H1 (cell line): ENCODE measurements around the gene ILKAP. TPM values are rescaled to one million over a fixed set of nuclear protein-coding genes. Genes with fewer than 3 reads are reported as not detected.

ENCODE experiments used
- CTCF ChIA-PET: fragments of 300-600 bp; sonication (Branson Sonifier 250); formaldehyde crosslinking; loops from one replicate; lab custom pipeline; 2021; ENCODE audit not compliant: partially characterized antibody; lab: Charles Lee
- POLR2A ChIA-PET: fragments of 300-600 bp; sonication (Branson Sonifier 250); formaldehyde crosslinking; loops from one replicate; lab custom pipeline; 2021; ENCODE audit warnings: inconsistent platforms; ENCODE audit not compliant: partially characterized antibody; lab: Charles Lee
- DNase-seq, 2 experiments: peaks; one replicate each; pipeline versions ENCODE4 v3.0.0 to v3.0.0-alpha.2; 2010 to 2022; ENCODE audit warnings: low spot score in 2 of 2, low read depth in 1 of 2, mixed read lengths in 1 of 2
- FAIRE-seq: peaks from 2 replicates; lab custom pipeline; 2011; peaks lifted over from hg19 to GRCh38; lab: Jason Lieb, UNC
- H2AFZ ChIP-seq: 2 replicates; pipeline ENCODE4 v1.8.1; 2012; ENCODE audit warnings: low read length, inconsistent platforms
- H2AK5ac ChIP-seq: 2 replicates; pipeline ENCODE4 v1.6.1; 2013; ENCODE audit warnings: low read depth, low read length
- H2BK120ac ChIP-seq: replicated peaks from 2 replicates; pipeline ENCODE3; 2013; ENCODE audit warnings: low read depth, low read length, inconsistent platforms
- H2BK12ac ChIP-seq: 2 replicates; pipeline ENCODE4 v1.6.1; 2013; ENCODE audit warnings: low read depth, low read length
- H2BK15ac ChIP-seq: 2 replicates; pipeline ENCODE4 v1.6.1; 2013; ENCODE audit warnings: low read length
- H2BK20ac ChIP-seq: 2 replicates; pipeline ENCODE4 v1.6.1; 2013; ENCODE audit warnings: low read length
- H2BK5ac ChIP-seq: 2 replicates; pipeline ENCODE4 v1.6.1; 2013; ENCODE audit warnings: low read depth, low read length
- H3K14ac ChIP-seq: 2 replicates; pipeline ENCODE4 v1.6.1; 2013; ENCODE audit warnings: inconsistent platforms; ENCODE audit not compliant: insufficient read length
- H3K18ac ChIP-seq: 2 replicates; pipeline ENCODE4 v1.6.1; 2013; ENCODE audit warnings: low read length; ENCODE audit errors: extremely low read depth
- H3K23ac ChIP-seq: 2 replicates; pipeline ENCODE4 v1.6.1; 2013; ENCODE audit warnings: inconsistent platforms; ENCODE audit not compliant: insufficient read length
- H3K23me2 ChIP-seq: 2 replicates; pipeline ENCODE4 v1.6.1; 2013; ENCODE audit warnings: low read depth, low read length
- H3K27ac ChIP-seq: 2 replicates; pipeline ENCODE4 v1.6.1; 2011; ENCODE audit warnings: low read depth, low read length, inconsistent platforms
- H3K27me3 ChIP-seq, 4 experiments: replicated peaks in 1 of 4; 1 replicate in 1 of 4; 2 replicates in 3 of 4; pipeline versions ENCODE4 v1.6.1 to v1.8.1; 2011 to 2013; ENCODE audit warnings: low read length in 3 of 4, mild to moderate bottlenecking in 3 of 4, inconsistent platforms in 2 of 4, mixed read lengths in 2 of 4, moderate library complexity in 1 of 4; ENCODE audit not compliant: control insufficient read depth in 3 of 4, insufficient read depth in 3 of 4; ENCODE audit errors: extremely low read depth in 1 of 4
- H3K36me3 ChIP-seq, 4 experiments: 2 replicates each; pipeline versions ENCODE4 v1.6.1 to v1.8.1; 2011 to 2013; ENCODE audit warnings: mild to moderate bottlenecking in 4 of 4, low read length in 3 of 4, moderate library complexity in 2 of 4, control low read depth in 1 of 4, inconsistent platforms in 1 of 4; ENCODE audit not compliant: insufficient read depth in 4 of 4, control insufficient read depth in 2 of 4
- H3K4ac ChIP-seq: replicated peaks from 2 replicates; pipeline ENCODE3; 2013; ENCODE audit warnings: low read length, low read depth, mixed read lengths, inconsistent platforms; ENCODE audit not compliant: insufficient read length
- H3K4me1 ChIP-seq, 4 experiments: replicated peaks in 1 of 4; 1 replicate in 1 of 4; 2 replicates in 3 of 4; pipeline versions ENCODE4 v1.6.1 to v1.8.1; 2011 to 2013; ENCODE audit warnings: low read length in 3 of 4, inconsistent platforms in 2 of 4, mixed read lengths in 1 of 4; ENCODE audit not compliant: insufficient read depth in 4 of 4, control insufficient read depth in 3 of 4
- H3K4me2 ChIP-seq, 2 experiments: 2 replicates each; pipeline versions ENCODE4 v1.6.1 to v1.8.1; 2011 to 2013; ENCODE audit warnings: low read depth in 2 of 2, low read length in 2 of 2, control low read depth in 1 of 2, inconsistent platforms in 1 of 2, mild to moderate bottlenecking in 1 of 2; ENCODE audit not compliant: insufficient read depth in 1 of 2
- H3K4me3 ChIP-seq, 4 experiments: fragments of 200-600, 300-600 bp in 1 of 4; sonication (generic), shearing (Covaris generic), sonication (Bioruptor Twin) in 1 of 4; 2 replicates each; pipeline versions ENCODE4 v1.5.1 to v1.8.1; 2011 to 2016; ENCODE audit warnings: low read length in 4 of 4, low read depth in 3 of 4, control low read depth in 2 of 4, inconsistent platforms in 2 of 4, mild to moderate bottlenecking in 2 of 4, mixed read lengths in 1 of 4, moderate library complexity in 1 of 4; ENCODE audit not compliant: insufficient read depth in 2 of 4; ENCODE audit errors: extremely low read depth in 1 of 4
- H3K56ac ChIP-seq: replicated peaks from 2 replicates; pipeline ENCODE3; 2013; ENCODE audit warnings: low read depth, mild to moderate bottlenecking, mixed read lengths, low read length, inconsistent platforms; ENCODE audit not compliant: insufficient read length
- H3K79me1 ChIP-seq: 2 replicates; pipeline ENCODE4 v1.6.1; 2013; ENCODE audit warnings: low read depth, low read length, control low read depth
- H3K79me2 ChIP-seq, 2 experiments: 2 replicates each; pipeline versions ENCODE4 v1.6.1 to v1.8.1; 2012 to 2013; ENCODE audit warnings: low read length in 2 of 2, mild to moderate bottlenecking in 2 of 2, inconsistent platforms in 1 of 2; ENCODE audit not compliant: insufficient read depth in 2 of 2, control insufficient read depth in 1 of 2
- H3K9ac ChIP-seq, 4 experiments: replicated peaks in 1 of 4; 1 replicate in 1 of 4; 2 replicates in 3 of 4; pipeline versions ENCODE4 v1.6.1 to v1.8.1; 2011 to 2013; ENCODE audit warnings: low read depth in 3 of 4, low read length in 3 of 4, control low read depth in 2 of 4, mild to moderate bottlenecking in 2 of 4, moderate library complexity in 2 of 4, inconsistent platforms in 1 of 4; ENCODE audit errors: extremely low read depth in 1 of 4
- H3K9me3 ChIP-seq, 2 experiments: 2 replicates each; pipeline versions ENCODE4 v1.6.1 to v1.8.1; 2012 to 2013; ENCODE audit warnings: mild to moderate bottlenecking in 2 of 2, moderate library complexity in 2 of 2, control low read depth in 1 of 2, inconsistent platforms in 1 of 2, low read depth in 1 of 2, low read length in 1 of 2, mixed read lengths in 1 of 2; ENCODE audit not compliant: insufficient read depth in 2 of 2
- H4K20me1 ChIP-seq, 2 experiments: replicated peaks in 1 of 2; 2 replicates each; pipeline versions ENCODE3 to v1.8.1; 2011 to 2013; ENCODE audit warnings: inconsistent platforms in 2 of 2, low read length in 2 of 2, mild to moderate bottlenecking in 1 of 2; ENCODE audit not compliant: insufficient read depth in 2 of 2, control insufficient read depth in 1 of 2
- H4K5ac ChIP-seq: 2 replicates; pipeline ENCODE4 v1.6.1; 2013; ENCODE audit warnings: low read length, low read depth, mixed read lengths, inconsistent platforms; ENCODE audit not compliant: insufficient read length
- H4K8ac ChIP-seq: 2 replicates; pipeline ENCODE4 v1.8.0; 2013; ENCODE audit warnings: mild to moderate bottlenecking, moderate library complexity, low read length, inconsistent platforms; ENCODE audit not compliant: insufficient read depth; ENCODE audit errors: extremely low read depth
- H4K91ac ChIP-seq: replicated peaks from 2 replicates; pipeline ENCODE3; 2013; ENCODE audit warnings: low read length, mixed read lengths, inconsistent platforms; ENCODE audit not compliant: insufficient read length
- CHD2 ChIP-seq: IDR thresholded peaks from 2 replicates; pipeline ENCODE4 v1.6.1; 2012; ENCODE audit warnings: low read length, improper control_type of control experiment
- CTBP2 ChIP-seq: IDR thresholded peaks from 2 replicates; pipeline ENCODE4 v1.7.0; 2011; ENCODE audit warnings: borderline replicate concordance, mild to moderate bottlenecking, moderate library complexity, mixed read lengths, low read length; ENCODE audit not compliant: insufficient read depth, insufficient read length
- EGR1 ChIP-seq: IDR thresholded peaks from 2 replicates; pipeline ENCODE4 v1.6.1; 2011; ENCODE audit warnings: low read depth, low read length, borderline replicate concordance
- JUN ChIP-seq: IDR thresholded peaks from 2 replicates; pipeline ENCODE4 v1.6.1; 2011; ENCODE audit warnings: low read depth, mild to moderate bottlenecking, improper control_type of control experiment, low read length
- POLR2AphosphoS5 ChIP-seq: IDR thresholded peaks from 2 replicates; pipeline ENCODE4 v1.6.1; 2011; ENCODE audit warnings: low read depth, low read length
- TAF1 ChIP-seq: IDR thresholded peaks from 2 replicates; pipeline ENCODE4 v1.6.1; 2011; ENCODE audit warnings: mild to moderate bottlenecking, low read depth, low read length
- WGBS, 2 experiments: shearing (Covaris generic) in 1 of 2; methylation state at CpG; one replicate each; pipeline versions ENCODE4 v1.1.6 to v1.1.7; 2013 to 2015; ENCODE audit warnings: low lambda C conversion rate in 2 of 2, mixed read lengths in 2 of 2, inconsistent platforms in 1 of 2, low coverage in 1 of 2, missing lambda C conversion rate in 1 of 2; ENCODE audit not compliant: insufficient replicate concordance in 2 of 2, insufficient coverage in 1 of 2, insufficient read length in 1 of 2; ENCODE audit errors: extremely low coverage in 1 of 2, missing lambda C conversion rate in 1 of 2; 5-methylcytosine and 5-hydroxymethylcytosine counted together
- polyA plus RNA-seq, 7 experiments: library from polyadenylated mRNA; depleted of rRNA in 3 of 7; stranded (reverse) in 5 of 7; unstranded in 2 of 7; fragments of >200 nt in 5 of 7; fragments of 200-250 nt in 2 of 7; gene quantifications; 1 replicate in 5 of 7; 2 replicates in 1 of 7; 4 replicates in 1 of 7; pipeline versions ENCODE4 v1.2.1 to v1.2.3, GENCODE V29; 2011 to 2013; ENCODE audit warnings: missing spikeins in 2 of 7, mixed read lengths in 2 of 7
- total RNA-seq: library from RNA; stranded (reverse); fragmentation: NEBNext Ultra II Directional; extraction: Animal tissue kit (Norgen Biotek cat#: 25700); gene quantifications from 2 replicates; pipeline ENCODE4 v1.2.1, GENCODE V29; 2021

Gene ILKAP
- total and polyA plus RNA-seq, 2 of the 8 experiments (the other 6 are each of a cell fraction or from before 2014, with no cell fraction given): 23.5 to 33.8 TPM

- ChIA-PET CTCF (interaction anchor here (0.6 to 1.4 kb wide), 2 partner anchors 9 to 28 kb away, joined by 3 to 5 read pairs; no protein-coding TSS in a partner anchor), POLR2A (interaction anchor here (0.9 to 1.2 kb wide), 2 partner anchors 10 to 49 kb away, joined by 3 read pairs; no protein-coding TSS in a partner anchor)
- 95% methylated on average over 8 of the region's 8 CpGs; no CpG with 5 or more reads in 1 of the 2 experiments for WGBS, 2 experiments
- Histone ChIP-seq H4K91ac (no peak overlapping the region), H2BK5ac (no peak overlapping the region), H4K8ac (no peak overlapping the region; the same call in 1 of the 2 replicates), H3K23ac (no peak overlapping the region), H2AFZ (no peak overlapping the region), H2BK15ac (no peak overlapping the region), H3K4me2 (no peak overlapping the region), H3K27me3 (peaks cover 20 to 44% (median 33%) of the 10 kb centered on the region in 4 experiments), H2BK120ac (no peak overlapping the region), H3K23me2 (peaks cover 4% of the 10 kb centered on the region; the same call in 1 of the 2 replicates), H4K20me1 (peaks cover 4 to 6% of the 10 kb centered on the region in 2 experiments), H2AK5ac (no peak overlapping the region), H3K4me3 (no peak overlapping the region), H3K4ac (no peak overlapping the region), H3K18ac (no peak overlapping the region), H3K27ac (no peak overlapping the region), H3K9me3 (no peaks in the 10 kb centered on the region), H3K79me1 (no peaks in the 10 kb centered on the region; the same call in 1 of the 2 replicates), H3K9ac (no peak overlapping the region), H3K36me3 (peaks cover 0 to 4% (median 2%) of the 10 kb centered on the region in 4 experiments; a peak in 4 of 8 replicates), H2BK20ac (no peak overlapping the region), H3K56ac (no peak overlapping the region), H3K79me2 (no peaks in the 10 kb centered on the region), H3K14ac (no peak overlapping the region), H2BK12ac (no peak overlapping the region), H4K5ac (no peak overlapping the region), H3K4me1 (peaks cover 0 to 5% (median under 1%) of the 10 kb centered on the region in 4 experiments; a peak in 4 of 7 replicates)
- DNase-seq (no peak), FAIRE-seq (no peak)
- TF ChIP-seq POLR2AphosphoS5 (no peak), CTBP2 (no peak), CHD2 (no peak), JUN (no peak), EGR1 (no peak), TAF1 (no peak)
Measured at GRCh38 chr2:238164906-238165287, 38.6 kb downstream of the ILKAP start.
